Measurements from ENCODE around the gene SMC4. TPM values are rescaled to one million over a fixed set of nuclear protein-coding genes. Genes with fewer than 3 reads are reported as not detected.

SMC4 gene
- total RNA-seq, 2 experiments from 2014 or later: 176 to 216 TPM

DNA sequence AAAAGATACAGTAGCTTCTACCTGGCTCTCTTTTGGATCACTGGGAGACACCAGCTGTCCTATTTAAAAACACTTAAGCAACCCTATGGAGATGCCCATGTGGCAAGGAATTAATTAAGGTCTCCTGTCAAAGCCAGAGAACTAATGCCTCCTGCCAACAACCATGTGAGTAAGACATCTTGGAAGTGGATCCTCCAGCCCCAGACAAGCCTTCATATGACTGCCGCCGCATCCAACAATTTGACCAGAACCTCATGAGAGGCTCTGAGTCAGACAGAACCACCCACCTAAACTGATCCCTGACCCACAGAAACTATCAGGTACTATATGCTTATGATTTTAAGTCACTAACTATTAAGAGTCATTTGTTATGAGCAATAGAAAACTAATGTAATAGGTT lies 22.8 kb upstream of the SMC4 start:
- Mint-ChIP-seq H3K36me3 (ENCODE audit: low read depth) (peaks cover 19% of the 10 kb centered on the region), H3K9me3 (ENCODE audit: low read depth) (no peaks in the 10 kb centered on the region), H3K4me1 (peaks cover 4% of the 10 kb centered on the region), H3K27me3 (no peaks in the 10 kb centered on the region), H3K4me3 (no peak overlapping the region), H3K27ac (no peak overlapping the region)
- intact Hi-C loops (cut with DNase I, micrococcal nuclease): no loop called here
- ChIA-PET POLR2A (no interaction called here), CTCF (no interaction called here)
- no peak for ATAC-seq
- no peak for DNase-seq

- ChIA-PET CTCF (interaction anchor here (0.5 to 1.5 kb wide), 2 partner anchors 63 to 1533 kb away, joined by 3 read pairs; no protein-coding TSS in a partner anchor), POLR2A (no interaction called here)
- intact Hi-C loops (cut with DNase I, micrococcal nuclease): no loop called here
- Mint-ChIP-seq H3K4me1 (peaks cover 8% of the 10 kb centered on the region), H3K36me3 (ENCODE audit: low read depth) (peaks cover 20% of the 10 kb centered on the region), H3K27me3 (no peaks in the 10 kb centered on the region), H3K9me3 (ENCODE audit: low read depth) (no peaks in the 10 kb centered on the region), H3K27ac (no peak overlapping the region), H3K4me3 (no peak overlapping the region)
- DNase-seq (no peak), ATAC-seq (no peak)
Observed at GRCh38 chr3:160378331-160379109, 20.9 kb upstream of the SMC4 start.

DNA sequence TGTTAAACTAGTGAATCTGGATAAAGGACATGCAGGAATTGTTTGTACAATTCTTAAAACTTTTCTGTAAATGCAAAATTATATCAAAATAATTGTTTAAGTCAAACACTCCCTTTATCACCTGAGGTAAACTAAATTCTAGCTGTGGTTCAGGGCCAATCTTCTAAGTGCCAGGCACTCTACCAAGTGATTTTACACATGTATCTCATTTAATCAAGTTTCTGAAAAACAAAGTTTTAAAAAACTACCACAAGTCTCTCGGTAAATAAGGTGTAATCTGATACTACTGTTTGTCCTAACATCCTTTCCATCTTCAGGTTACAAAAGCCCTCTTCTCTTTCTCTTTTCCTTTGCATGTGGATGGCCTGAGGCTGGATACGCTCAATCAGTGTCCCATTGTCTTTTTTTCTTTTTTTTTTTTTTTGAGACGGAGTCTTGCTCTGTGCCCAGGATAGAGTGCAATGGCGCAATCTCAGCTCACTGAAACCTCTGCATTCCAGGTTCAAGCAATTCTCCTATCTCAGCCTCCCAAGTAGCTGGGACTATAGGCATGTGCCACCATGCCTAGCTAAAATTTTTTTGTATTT lies 19.7 kb upstream of the SMC4 start:
- H3K9me3 Mint-ChIP-seq (ENCODE audit: low read depth): no peaks in the 10 kb centered on the region
- H3K36me3 Mint-ChIP-seq (ENCODE audit: low read depth): peaks cover 10% of the 10 kb centered on the region
- DNase-seq (no peak), ATAC-seq (no peak)
- H3K27ac Mint-ChIP-seq: no peak overlapping the region
- peaks cover 8% of the 10 kb centered on the region for H3K4me1 Mint-ChIP-seq
- H3K27me3 Mint-ChIP-seq: no peaks in the 10 kb centered on the region
- CTCF ChIA-PET: no interaction called here
- POLR2A ChIA-PET: no interaction called here
- no peak overlapping the region for H3K4me3 Mint-ChIP-seq
- intact Hi-C loops (cut with DNase I, micrococcal nuclease): no loop called here

GRCh38 chr3:160381470-160381869 lies 18.0 kb upstream of the SMC4 start:
- Mint-ChIP-seq H3K4me3 (no peak overlapping the region), H3K27ac (no peak overlapping the region), H3K27me3 (no peaks in the 10 kb centered on the region), H3K4me1 (peaks cover 12% of the 10 kb centered on the region), H3K9me3 (ENCODE audit: low read depth) (no peaks in the 10 kb centered on the region), H3K36me3 (ENCODE audit: low read depth) (peaks cover 6% of the 10 kb centered on the region)
- ChIA-PET CTCF (interaction anchor here (0.8 to 1.9 kb wide), 2 partner anchors 11 to 496 kb away, joined by 3 to 5 read pairs; no protein-coding TSS in a partner anchor), POLR2A (no interaction called here)
- DNase-seq (no peak), ATAC-seq (no peak)
- intact Hi-C loops (cut with DNase I, micrococcal nuclease): no loop called here

GRCh38 chr3:160384639-160385318 lies 14.7 kb upstream of the SMC4 start:
- ATAC-seq (no peak), DNase-seq (no peak)
- no peak overlapping the region for H3K4me3 Mint-ChIP-seq
- POLR2A ChIA-PET: no interaction called here
- intact Hi-C loops (cut with DNase I, micrococcal nuclease): no loop called here
- H3K27me3 Mint-ChIP-seq: no peaks in the 10 kb centered on the region
- peaks cover 11% of the 10 kb centered on the region for H3K4me1 Mint-ChIP-seq
- CTCF ChIA-PET: no interaction called here
- H3K36me3 Mint-ChIP-seq (ENCODE audit: low read depth): peaks cover 7% of the 10 kb centered on the region
- peaks cover under 1% of the 10 kb centered on the region for H3K9me3 Mint-ChIP-seq (ENCODE audit: low read depth)
- H3K27ac Mint-ChIP-seq: no peak overlapping the region

DNA sequence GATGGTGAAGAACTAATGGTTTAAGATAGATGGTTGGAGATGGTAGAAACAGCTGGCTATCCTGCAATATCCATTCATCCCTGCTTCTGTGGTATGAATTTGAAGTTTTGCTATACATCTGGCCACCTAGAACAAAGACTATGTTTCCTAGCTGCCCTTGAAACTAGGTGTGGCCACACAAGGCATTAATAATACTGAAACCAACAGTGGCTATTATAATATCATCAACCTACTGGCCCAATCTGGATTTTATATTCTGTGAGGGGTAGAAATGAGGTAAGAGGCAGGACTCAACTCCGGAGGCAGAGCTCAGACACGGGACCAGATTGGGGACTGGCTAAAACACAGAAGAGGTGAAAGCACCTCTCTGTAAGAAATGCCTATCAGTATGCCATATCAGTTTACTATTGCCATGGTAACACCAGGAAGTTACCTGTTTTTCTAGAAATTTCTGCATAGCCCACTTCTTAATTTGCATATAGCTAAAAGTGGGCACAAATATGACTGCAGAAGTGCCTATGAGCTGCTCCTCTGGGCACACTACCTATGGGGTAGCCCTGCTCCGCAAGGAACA lies 8.8 kb upstream of the SMC4 start:
- ChIA-PET POLR2A (interaction anchor here (0.6 kb wide), 1 partner anchor 156 kb away, joined by 3 read pairs; no protein-coding TSS in a partner anchor), CTCF (interaction anchor here (0.6 to 1.3 kb wide), 2 partner anchors 23 to 531 kb away, joined by 3 read pairs; no protein-coding TSS in a partner anchor)
- Mint-ChIP-seq H3K4me3 (no peak overlapping the region), H3K36me3 (ENCODE audit: low read depth) (peaks cover 4% of the 10 kb centered on the region), H3K4me1 (peaks cover 3% of the 10 kb centered on the region), H3K27me3 (no peaks in the 10 kb centered on the region), H3K9me3 (ENCODE audit: low read depth) (peaks cover 2% of the 10 kb centered on the region), H3K27ac (no peak overlapping the region)
- ATAC-seq (no peak), DNase-seq (no peak)
- intact Hi-C loops (cut with DNase I, micrococcal nuclease): no loop called here

DNA sequence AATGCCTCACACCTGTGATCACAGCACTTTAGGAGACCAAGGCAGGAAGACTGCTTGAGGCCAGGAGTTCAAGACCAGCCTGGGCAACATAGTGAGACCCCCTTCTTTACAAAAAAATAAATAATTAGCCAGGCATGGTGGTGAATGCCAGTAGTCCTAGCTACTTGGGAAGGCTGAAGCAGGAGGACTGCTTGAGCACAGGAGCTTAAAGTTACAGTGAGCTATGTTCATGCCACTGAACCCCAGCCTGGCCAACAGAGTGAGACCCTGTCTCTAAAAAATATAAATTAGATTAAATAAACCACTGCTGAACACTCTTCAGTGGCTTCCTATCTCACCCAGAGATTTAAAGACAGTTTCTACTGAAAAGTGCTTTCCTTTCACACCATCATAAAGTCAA lies 6.7 kb upstream of the SMC4 start:
- ATAC-seq (no peak), DNase-seq (no peak)
- no peak overlapping the region for H3K4me3 Mint-ChIP-seq
- peaks cover 4% of the 10 kb centered on the region for H3K36me3 Mint-ChIP-seq (ENCODE audit: low read depth)
- ChIA-PET POLR2A (no interaction called here), CTCF (no interaction called here)
- no peaks in the 10 kb centered on the region for H3K27me3 Mint-ChIP-seq
- peaks cover 11% of the 10 kb centered on the region for H3K4me1 Mint-ChIP-seq
- intact Hi-C loops (cut with DNase I, micrococcal nuclease): no loop called here
- peaks cover 2% of the 10 kb centered on the region for H3K9me3 Mint-ChIP-seq (ENCODE audit: low read depth)
- H3K27ac Mint-ChIP-seq: no peak overlapping the region

DNA sequence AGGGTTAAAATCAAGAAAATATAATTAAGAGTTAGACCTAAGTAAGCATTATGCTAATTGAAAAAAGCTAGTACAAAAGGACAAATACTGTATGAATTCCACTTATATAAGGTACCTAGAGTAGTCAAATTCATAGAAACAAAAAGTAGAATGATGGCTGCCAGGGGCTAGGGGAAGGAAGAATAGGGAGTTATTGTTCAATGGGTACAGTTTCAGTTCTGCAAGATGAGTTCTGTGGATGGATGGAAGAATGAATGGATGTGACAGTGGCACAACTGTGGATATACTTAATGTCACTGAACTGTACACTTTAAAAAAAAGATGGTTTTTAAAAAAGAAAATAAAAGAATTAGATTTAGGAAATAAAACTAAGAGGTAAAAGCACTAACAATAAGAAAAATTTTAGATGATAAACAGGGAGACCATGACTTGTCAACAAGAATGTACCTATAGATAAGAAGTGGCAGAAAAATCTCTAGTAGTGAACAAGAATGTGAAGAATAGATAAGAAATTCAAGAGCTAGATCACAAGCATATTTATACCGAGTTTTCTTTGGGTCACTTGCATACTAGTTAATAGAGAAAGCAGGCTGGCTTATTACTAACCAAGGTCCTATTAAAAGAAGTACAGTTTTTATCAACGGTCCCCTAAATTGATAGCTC lies 6.0 kb upstream of the SMC4 start:
- no peak overlapping the region for H3K27ac Mint-ChIP-seq
- ATAC-seq: no peak
- H3K9me3 Mint-ChIP-seq (ENCODE audit: low read depth): peaks cover 2% of the 10 kb centered on the region
- DNase-seq: no peak
- POLR2A ChIA-PET: no interaction called here
- H3K4me1 Mint-ChIP-seq: peaks cover 17% of the 10 kb centered on the region
- CTCF ChIA-PET: interaction anchor here (0.6 kb wide), 1 partner anchor 1865 kb away, joined by 3 read pairs; no protein-coding TSS in a partner anchor
- no peaks in the 10 kb centered on the region for H3K27me3 Mint-ChIP-seq
- no peak overlapping the region for H3K4me3 Mint-ChIP-seq
- H3K36me3 Mint-ChIP-seq (ENCODE audit: low read depth): peaks cover 4% of the 10 kb centered on the region
- intact Hi-C loops (cut with DNase I, micrococcal nuclease): no loop called here

- intact Hi-C loops (cut with DNase I, micrococcal nuclease): no loop called here
Observed at GRCh38 chr3:160394009-160394392, 5.4 kb upstream of the SMC4 start.

DNA sequence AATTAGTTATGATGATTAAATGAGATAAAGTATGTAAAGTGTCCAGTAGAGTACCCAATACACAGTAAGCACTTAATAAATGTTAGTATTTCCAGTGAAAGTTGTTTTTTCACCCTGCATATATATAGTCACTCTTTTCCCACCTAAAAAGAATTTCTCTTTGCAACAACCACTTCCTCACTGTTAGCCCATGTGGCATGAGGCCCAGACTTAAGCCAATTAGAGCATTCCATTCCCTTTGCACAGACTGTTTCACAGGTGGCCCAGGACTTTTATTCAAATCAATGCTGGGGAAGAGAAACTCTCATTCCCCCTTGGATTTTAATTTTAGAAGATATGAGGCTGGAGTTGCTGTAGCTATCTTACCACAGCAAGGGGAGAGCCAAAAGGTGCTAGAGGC lies 4.2 kb upstream of the SMC4 start:
- no peak overlapping the region for H3K4me3 Mint-ChIP-seq
- CTCF ChIA-PET: interaction anchor here (0.7 kb wide), 1 partner anchor 30 kb away, joined by 3 read pairs; no protein-coding TSS in a partner anchor

More at GRCh38 chr3:160394009-160394392, 5.4 kb upstream of the SMC4 start:
- no peak for ATAC-seq
- Mint-ChIP-seq H3K4me3 (no peak overlapping the region), H3K4me1 (peaks cover 17% of the 10 kb centered on the region), H3K36me3 (ENCODE audit: low read depth) (peaks cover 4% of the 10 kb centered on the region), H3K9me3 (ENCODE audit: low read depth) (peaks cover 2% of the 10 kb centered on the region), H3K27me3 (no peaks in the 10 kb centered on the region), H3K27ac (no peak overlapping the region)
- ChIA-PET CTCF (interaction anchor here (0.6 to 1.1 kb wide), 2 partner anchors 169 to 1866 kb away, joined by 3 read pairs; partner anchors contain the start of gene C3orf80), POLR2A (no interaction called here)
- DNase-seq: no peak

DNA sequence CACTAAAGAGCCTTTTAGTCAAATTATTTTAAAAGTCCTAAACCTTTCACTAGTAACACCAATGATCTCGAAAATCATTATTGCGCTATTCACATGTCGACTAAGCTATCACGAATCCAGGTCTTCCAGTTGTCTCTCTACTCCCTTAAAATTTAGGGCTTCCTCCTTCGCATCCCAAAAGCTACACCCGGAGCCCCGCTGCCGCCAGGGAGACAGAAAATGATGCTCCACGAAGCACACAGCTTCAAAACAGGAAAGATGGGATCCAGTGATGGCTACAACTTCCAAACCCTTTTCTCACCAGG lies 678 bp upstream of the SMC4 start:
- ChIA-PET POLR2A (no interaction called here), CTCF (interaction anchor here (1.7 kb wide), 1 partner anchor 15 kb away, joined by 7 read pairs; no protein-coding TSS in a partner anchor)
- intact Hi-C loops (cut with DNase I, micrococcal nuclease): loop anchor here (1.0 to 5.0 kb wide), 7 partner anchors 51 to 1596 kb away; partner anchors contain the start of genes KPNA4 (in 2 of the 2), TRIM59 (in 2 of the 2), C3orf80 (in 1 of the 2) and MFSD1 (in 1 of the 2)
- Mint-ChIP-seq H3K4me1 (peaks cover 29% of the 10 kb centered on the region), H3K9me3 (ENCODE audit: low read depth) (no peaks in the 10 kb centered on the region), H3K36me3 (ENCODE audit: low read depth) (peaks cover 33% of the 10 kb centered on the region), H3K4me3 (peak overlapping the region; percentile 91), H3K27ac (peak overlapping the region; percentile 96), H3K27me3 (peaks cover 7% of the 10 kb centered on the region)
- peak; percentile 1 for ATAC-seq
- no peak for DNase-seq

More for the DNA sequence above, 4.2 kb upstream of the SMC4 start:
- H3K27ac Mint-ChIP-seq: no peak overlapping the region
- H3K36me3 Mint-ChIP-seq (ENCODE audit: low read depth): peaks cover 5% of the 10 kb centered on the region
- DNase-seq (no peak), ATAC-seq (no peak)
- intact Hi-C loops (cut with DNase I, micrococcal nuclease): loop anchor here in 1 of 2 experiments (5.0 kb wide), 1 partner anchor 1593 kb away; the partner anchor contains the start of gene MFSD1
- H3K27me3 Mint-ChIP-seq: no peaks in the 10 kb centered on the region
- POLR2A ChIA-PET: no interaction called here
- H3K9me3 Mint-ChIP-seq (ENCODE audit: low read depth): no peaks in the 10 kb centered on the region
- H3K4me1 Mint-ChIP-seq: peaks cover 17% of the 10 kb centered on the region

All from activated CD4-positive, alpha-beta T cell treated with anti-CD3 and anti-CD28 coated beads for 36 hours (primary cell).